Neural progenitor cell (in vitro differentiated cells): ENCODE data around the gene FYCO1. TPM values are rescaled to one million over a fixed set of nuclear protein-coding genes. Genes with fewer than 3 reads are reported as not detected.

Experiments used
- DNase-seq: peaks from one replicate; pipeline ENCODE4 v3.0.0-alpha.2; 2016; ENCODE audit warnings: low spot score
- H2AFZ ChIP-seq: fragments of 200-600 bp; sonication (generic); replicated peaks from 2 replicates; pipeline ENCODE4 v1.6.1; 2016; ENCODE audit warnings: antibody characterized with exemption
- H3F3A ChIP-seq: fragments of 200-600 bp; sonication (generic); 2 replicates; pipeline ENCODE4 v1.6.1; 2016; ENCODE audit warnings: antibody characterized with exemption, low read depth
- H3K27ac ChIP-seq: fragments of 200-600 bp; sonication (generic); 2 replicates; pipeline ENCODE4 v1.5.1; 2016; ENCODE audit warnings: mild to moderate bottlenecking
- H3K27me3 ChIP-seq: fragments of 200-600 bp; sonication (generic); 2 replicates; pipeline ENCODE4 v1.6.1; 2016; ENCODE audit warnings: mild to moderate bottlenecking, moderate library complexity
- H3K36me3 ChIP-seq: fragments of 200-600 bp; sonication (generic); 2 replicates; pipeline ENCODE4 v1.5.1; 2016
- H3K4me1 ChIP-seq: fragments of 200-600 bp; sonication (generic); 2 replicates; pipeline ENCODE4 v1.6.1; 2016; ENCODE audit warnings: mixed run types
- H3K4me2 ChIP-seq: fragments of 200-600 bp; sonication (generic); 2 replicates; pipeline ENCODE4 v1.6.1; 2016
- H3K4me3 ChIP-seq: fragments of 200-600 bp; sonication (generic); 2 replicates; pipeline ENCODE4 v1.5.1; 2016
- H3K79me2 ChIP-seq: fragments of 200-600 bp; sonication (generic); 2 replicates; pipeline ENCODE4 v1.6.1; 2016; ENCODE audit warnings: low read depth
- H3K9ac ChIP-seq: fragments of 200-600 bp; sonication (generic); 2 replicates; pipeline ENCODE4 v1.6.1; 2016
- H3K9me3 ChIP-seq: fragments of 200-600 bp; sonication (generic); 2 replicates; pipeline ENCODE4 v1.5.1; 2016; ENCODE audit warnings: low read depth
- H4K20me1 ChIP-seq: fragments of 200-600 bp; sonication (generic); 2 replicates; pipeline ENCODE4 v1.6.1; 2016; ENCODE audit warnings: low read depth
- H3K27ac Mint-ChIP-seq: 3 replicates; pipeline ENCODE4 v1.8.0; 2021; ENCODE audit warnings: mixed read lengths
- H3K27me3 Mint-ChIP-seq: 2 replicates; pipeline ENCODE4 v1.8.0; 2022; ENCODE audit warnings: low read depth, mild to moderate bottlenecking, inconsistent platforms, moderate library complexity, mixed read lengths; ENCODE audit not compliant: insufficient read depth
- H3K36me3 Mint-ChIP-seq: 3 replicates; pipeline ENCODE4 v1.8.0; 2021; ENCODE audit warnings: mixed read lengths
- H3K4me1 Mint-ChIP-seq: 3 replicates; pipeline ENCODE4 v1.8.0; 2021; ENCODE audit warnings: mixed read lengths
- H3K4me3 Mint-ChIP-seq: 3 replicates; pipeline ENCODE4 v1.8.0; 2021; ENCODE audit warnings: mild to moderate bottlenecking, moderate library complexity, mixed read lengths
- H3K9me3 Mint-ChIP-seq: 3 replicates; pipeline ENCODE4 v1.8.0; 2020; ENCODE audit warnings: mixed read lengths
- CTCF ChIP-seq: fragments of 200-600 bp; sonication (generic); IDR thresholded peaks from 2 replicates; pipeline ENCODE4 v1.5.1; 2017; ENCODE audit warnings: antibody characterized with exemption, mild to moderate bottlenecking
- EZH2 ChIP-seq: fragments of 200-600 bp; sonication (generic); IDR thresholded peaks from 2 replicates; pipeline ENCODE4 v1.6.1; 2017; ENCODE audit warnings: antibody characterized with exemption, mild to moderate bottlenecking, moderate library complexity
- EZH2phosphoT487 ChIP-seq: fragments of 200-600 bp; sonication (generic); IDR thresholded peaks from 2 replicates; pipeline ENCODE4 v1.6.1; 2017; ENCODE audit warnings: antibody characterized with exemption
- total RNA-seq: library from RNA; depleted of rRNA; stranded (reverse); fragments of >200 nt; gene quantifications from 2 replicates; pipeline ENCODE4 v1.2.3, GENCODE V29; 2015; ENCODE audit warnings: low replicate concordance

FYCO1 gene
- total RNA-seq, 1 donor from 2014 or later, result 6.8 TPM

DNA sequence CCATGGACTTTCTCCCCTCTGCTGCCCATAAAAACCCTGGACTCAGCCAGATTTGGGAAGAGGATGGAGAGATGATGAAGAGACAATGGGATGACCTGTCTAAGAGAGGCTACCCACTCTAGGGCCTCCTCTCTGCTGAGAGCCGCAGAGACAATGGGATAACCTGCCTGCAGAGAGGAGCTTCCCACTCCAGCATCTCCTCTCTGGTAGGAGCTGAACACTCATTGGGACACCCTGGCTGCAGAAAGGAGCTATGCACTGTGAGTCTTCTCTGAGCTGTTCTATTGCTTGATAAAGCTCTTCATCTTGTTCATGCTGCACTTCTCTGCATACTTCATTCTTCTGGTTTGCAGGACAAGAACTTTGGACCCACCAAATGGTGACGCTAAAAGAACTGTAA, 36.1 kb upstream of the FYCO1 start:
- no peaks in the 10 kb centered on the region for H3K36me3 Mint-ChIP-seq
- Histone ChIP-seq H4K20me1 (no peaks in the 10 kb centered on the region), H3K36me3 (no peaks in the 10 kb centered on the region), H3K27ac (no peak overlapping the region), H3F3A (no peaks in the 10 kb centered on the region), H3K4me1 (no peaks in the 10 kb centered on the region), H3K4me3 (no peak overlapping the region), H3K79me2 (no peaks in the 10 kb centered on the region), H3K9me3 (no peaks in the 10 kb centered on the region), H3K27me3 (no peaks in the 10 kb centered on the region), H2AFZ (no peak overlapping the region), H3K9ac (no peak overlapping the region), H3K4me2 (no peak overlapping the region)
- no peaks in the 10 kb centered on the region for H3K9me3 Mint-ChIP-seq
- peaks cover 2% of the 10 kb centered on the region for H3K27me3 Mint-ChIP-seq
- TF ChIP-seq EZH2phosphoT487 (no peak), CTCF (no peak), EZH2 (no peak)
- no peaks in the 10 kb centered on the region for H3K4me1 Mint-ChIP-seq
- H3K27ac Mint-ChIP-seq, result no peak overlapping the region
- no peak overlapping the region for H3K4me3 Mint-ChIP-seq
- no peak for DNase-seq

- H3K4me1 Mint-ChIP-seq, result no peaks in the 10 kb centered on the region
- Histone ChIP-seq H3K79me2 (no peaks in the 10 kb centered on the region), H3F3A (no peaks in the 10 kb centered on the region), H3K27me3 (no peaks in the 10 kb centered on the region), H3K4me3 (no peak overlapping the region), H3K36me3 (no peaks in the 10 kb centered on the region), H2AFZ (no peak overlapping the region), H3K27ac (no peak overlapping the region), H4K20me1 (no peaks in the 10 kb centered on the region), H3K9ac (no peak overlapping the region), H3K9me3 (no peaks in the 10 kb centered on the region), H3K4me1 (no peaks in the 10 kb centered on the region), H3K4me2 (no peak overlapping the region)
- H3K36me3 Mint-ChIP-seq, result no peaks in the 10 kb centered on the region
- H3K9me3 Mint-ChIP-seq, result no peaks in the 10 kb centered on the region
- no peak for TF ChIP-seq CTCF
- no peak for TF ChIP-seq EZH2
- TF ChIP-seq EZH2phosphoT487, result no peak
- peaks cover 4% of the 10 kb centered on the region for H3K27me3 Mint-ChIP-seq
- H3K4me3 Mint-ChIP-seq, result no peak overlapping the region
- DNase-seq, result no peak
- no peak overlapping the region for H3K27ac Mint-ChIP-seq
Measured at GRCh38 chr3:46031269-46031668, 35.6 kb upstream of the FYCO1 start.

DNA sequence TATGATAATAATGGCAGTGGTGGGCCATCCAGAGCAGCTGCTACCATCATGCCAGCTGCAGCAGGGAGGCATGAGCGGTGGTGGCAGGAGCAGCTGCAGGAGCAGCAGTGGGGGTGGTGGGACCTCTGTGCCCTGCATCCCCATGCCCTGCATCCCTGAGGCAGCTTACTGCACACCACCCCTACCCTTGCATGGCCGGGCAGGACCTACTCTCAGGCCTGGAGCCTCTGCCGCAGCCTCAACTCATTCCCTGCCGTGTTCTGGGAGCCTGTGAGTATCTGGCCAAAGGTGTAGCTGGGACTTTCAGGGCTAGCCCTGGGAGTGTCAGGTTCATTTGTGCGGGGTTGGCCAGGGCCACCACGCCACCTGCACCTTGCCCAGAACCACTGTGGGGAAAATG, 35.0 kb upstream of the FYCO1 start:
- H3K4me3 Mint-ChIP-seq, result no peak overlapping the region
- H4K20me1 ChIP-seq, result no peaks in the 10 kb centered on the region
- no peaks in the 10 kb centered on the region for H3K27me3 ChIP-seq
- no peak for DNase-seq
- H3F3A ChIP-seq, result no peaks in the 10 kb centered on the region
- H3K4me1 Mint-ChIP-seq, result no peaks in the 10 kb centered on the region
- no peaks in the 10 kb centered on the region for H3K36me3 Mint-ChIP-seq
- H3K4me1 ChIP-seq, result no peaks in the 10 kb centered on the region
- H3K27ac ChIP-seq, result no peak overlapping the region
- no peaks in the 10 kb centered on the region for H3K36me3 ChIP-seq
- H3K27ac Mint-ChIP-seq, result no peak overlapping the region
- H3K9ac ChIP-seq, result no peak overlapping the region
- H3K9me3 ChIP-seq, result no peaks in the 10 kb centered on the region
- H3K4me2 ChIP-seq, result no peak overlapping the region
- no peaks in the 10 kb centered on the region for H3K9me3 Mint-ChIP-seq
- H3K79me2 ChIP-seq, result no peaks in the 10 kb centered on the region
- H2AFZ ChIP-seq, result no peak overlapping the region
- no peak for TF ChIP-seq EZH2phosphoT487
- TF ChIP-seq CTCF, result no peak
- no peak for TF ChIP-seq EZH2
- no peak overlapping the region for H3K4me3 ChIP-seq
- H3K27me3 Mint-ChIP-seq, result peaks cover 4% of the 10 kb centered on the region
